Activated naive CD4-positive, alpha-beta T cell treated with anti-CD3 and anti-CD28 coated beads for 36 hours (primary cell): ENCODE measurements around the gene GH1. TPM values are rescaled to one million over a fixed set of nuclear protein-coding genes. Genes with fewer than 3 reads are reported as not detected.
"Not testable (repeated sequence)": the region's sequence is repeated elsewhere in the genome, so short reads cannot be mapped to it uniquely, and the experiment has no call there.

Experiments used
- CTCF ChIA-PET: fragments of 350-600 bp; sonication (Branson Sonifier 250); formaldehyde crosslinking; loops from one replicate; lab custom pipeline; 2021; ENCODE audit warnings: antibody characterized with exemption; lab: Charles Lee
- DNase-seq: peaks from one replicate; pipeline ENCODE4 v3.0.0-alpha.2; 2020
- H3K27ac Mint-ChIP-seq: one replicate; pipeline ENCODE4 v1.8.0; 2021; ENCODE audit warnings: mild to moderate bottlenecking, mixed read lengths
- H3K27me3 Mint-ChIP-seq: one replicate; pipeline ENCODE4 v1.8.0; 2021; ENCODE audit warnings: low read depth, mixed read lengths
- H3K36me3 Mint-ChIP-seq: one replicate; pipeline ENCODE4 v1.8.0; 2021; ENCODE audit warnings: low read depth, mixed read lengths
- H3K4me1 Mint-ChIP-seq: one replicate; pipeline ENCODE4 v1.8.0; 2021; ENCODE audit warnings: low read depth, mixed read lengths
- H3K4me3 Mint-ChIP-seq: one replicate; pipeline ENCODE4 v1.8.0; 2021; ENCODE audit warnings: mild to moderate bottlenecking, moderate library complexity, mixed read lengths
- H3K9me3 Mint-ChIP-seq: one replicate; pipeline ENCODE4 v1.8.0; 2021; ENCODE audit warnings: mixed read lengths
- intact Hi-C: fragments of 100-400 bp; cut with micrococcal nuclease; formaldehyde crosslinking; loops from one replicate; pipeline ENCODE4 v1.15.1; 2023
- total RNA-seq, 2 experiments: library from RNA; stranded (reverse); gene quantifications; one replicate each; pipeline ENCODE4 v1.2.3, GENCODE V29; 2021

Gene GH1
- total RNA-seq, 2 experiments from 2014 or later = not detected

DNA sequence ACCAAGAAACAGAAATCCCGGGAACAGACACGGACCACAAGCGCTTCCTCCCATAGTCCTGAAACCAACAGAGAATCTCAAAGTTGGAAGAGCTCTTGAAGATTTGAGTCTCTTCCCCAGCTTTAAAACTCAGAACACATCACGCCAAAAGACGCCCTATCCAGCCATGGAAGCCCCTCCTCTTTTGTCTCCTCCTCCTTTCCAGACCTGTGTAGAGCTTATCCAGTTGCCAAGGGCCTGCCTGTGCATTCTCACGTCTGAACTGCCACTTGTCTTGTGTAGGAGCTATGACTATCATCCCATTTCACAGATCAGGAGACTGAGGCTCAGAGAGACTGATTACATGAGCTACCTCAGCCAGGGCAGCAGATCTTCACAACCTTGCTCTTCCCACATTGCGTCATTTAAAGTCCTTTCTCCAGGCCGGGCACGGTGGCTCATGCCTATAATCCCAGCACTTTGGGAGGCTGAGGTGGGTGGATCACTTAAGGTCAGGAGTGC is 36.0 kb downstream of the GH1 start:
- H3K27me3 Mint-ChIP-seq, H3K27ac Mint-ChIP-seq, H3K36me3 Mint-ChIP-seq, H3K4me3 Mint-ChIP-seq, H3K9me3 Mint-ChIP-seq, DNase-seq, H3K4me1 Mint-ChIP-seq, intact Hi-C loops: not testable (repeated sequence)
- CTCF ChIA-PET = interaction anchor here (0.8 to 1.8 kb wide), 8 partner anchors 13 to 662 kb away, joined by 3 to 9 read pairs (median 4); no protein-coding TSS in a partner anchor

GRCh38 chr17:63881935-63882601 is 36.6 kb downstream of the GH1 start, which contains the start of gene GH2:
Gene GH2 (minus strand): TSS chr17:63881944. CDS start chr17:63881801, 143 bp downstream.
- CTCF ChIA-PET = interaction anchor here (0.6 to 1.8 kb wide), 10 partner anchors 8 to 663 kb away, joined by 3 to 9 read pairs (median 3); no protein-coding TSS in a partner anchor
- Mint-ChIP-seq H3K36me3 (no peaks in the 10 kb centered on the region), H3K9me3 (no peaks in the 10 kb centered on the region), H3K4me3 (no peak within 1 kb of the TSS), H3K27ac (no peak within 1 kb of the TSS), H3K27me3 (no peaks in the 10 kb centered on the region), H3K4me1 (peaks cover 2% of the 10 kb centered on the region)
- peak; percentile 79 for DNase-seq
- intact Hi-C loops = no loop called here

- H3K4me3 Mint-ChIP-seq, H3K27ac Mint-ChIP-seq, H3K9me3 Mint-ChIP-seq, H3K4me1 Mint-ChIP-seq, intact Hi-C loops, DNase-seq, H3K27me3 Mint-ChIP-seq, H3K36me3 Mint-ChIP-seq: not testable (repeated sequence)
- CTCF ChIA-PET = interaction anchor here (0.6 to 1.7 kb wide), 9 partner anchors 9 to 218 kb away, joined by 3 to 7 read pairs (median 3); no protein-coding TSS in a partner anchor
Measured at GRCh38 chr17:63881337-63881736, 37.3 kb downstream of the GH1 start.

DNA sequence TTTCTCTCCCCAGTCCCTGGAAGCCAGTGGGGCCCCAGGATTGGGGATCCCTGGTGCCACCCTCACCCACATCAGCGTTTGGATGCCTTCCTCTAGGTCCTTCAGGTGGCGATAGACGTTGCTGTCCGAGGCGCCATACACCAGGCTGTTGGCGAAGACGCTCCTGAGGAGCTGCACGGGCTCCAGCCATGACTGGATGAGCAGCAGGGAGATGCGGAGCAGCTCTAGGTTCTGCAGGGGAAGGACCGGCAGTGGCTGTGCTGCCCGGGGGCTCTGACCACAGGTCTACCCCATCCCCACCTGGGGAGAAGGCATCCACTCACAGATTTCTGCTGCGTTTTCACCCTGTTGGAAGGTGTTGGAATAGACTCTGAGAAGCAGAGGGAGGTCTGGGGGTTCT is 37.9 kb downstream of the GH1 start:
- Mint-ChIP-seq H3K4me3 (no peak overlapping the region), H3K27me3 (no peaks in the 10 kb centered on the region), H3K36me3 (no peaks in the 10 kb centered on the region), H3K27ac (no peak overlapping the region), H3K9me3 (no peaks in the 10 kb centered on the region), H3K4me1 (peaks cover 2% of the 10 kb centered on the region)
- DNase-seq = no peak
- intact Hi-C loops = no loop called here
- CTCF ChIA-PET = interaction anchor here (0.6 to 1.3 kb wide), 4 partner anchors 15 to 169 kb away, joined by 3 to 7 read pairs (median 3); no protein-coding TSS in a partner anchor

DNA sequence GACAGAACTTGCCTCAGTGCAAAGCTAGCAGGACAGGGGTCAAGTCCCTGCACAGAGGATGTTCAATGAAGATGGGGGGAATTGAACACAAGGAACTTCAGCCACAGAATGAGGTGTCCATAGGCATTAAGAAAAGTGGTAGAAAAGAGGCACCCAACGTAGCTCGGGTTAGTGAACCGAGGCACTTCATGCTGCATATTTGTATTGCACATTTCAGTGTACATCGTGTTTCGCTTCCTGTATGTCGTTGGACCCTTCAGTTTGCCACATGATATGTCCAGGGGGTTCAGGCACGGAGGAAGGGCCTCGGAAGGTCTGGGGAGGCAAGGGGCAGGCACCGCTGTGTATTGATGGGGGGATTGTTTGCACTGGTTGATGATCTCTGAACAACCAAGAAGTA is 40.2 kb downstream of the GH1 start:
- intact Hi-C loops = not testable (repeated sequence)

GRCh38 chr17:63874693-63875092 is 43.9 kb downstream of the GH1 start:
- CTCF ChIA-PET = interaction anchor here (0.7 to 3.3 kb wide), 4 partner anchors 9 to 17 kb away, joined by 3 to 14 read pairs (median 4); no protein-coding TSS in a partner anchor
- intact Hi-C loops, H3K4me3 Mint-ChIP-seq, H3K27ac Mint-ChIP-seq, H3K4me1 Mint-ChIP-seq, H3K36me3 Mint-ChIP-seq, H3K9me3 Mint-ChIP-seq, DNase-seq, H3K27me3 Mint-ChIP-seq: not testable (repeated sequence)

More for the DNA sequence above, 40.2 kb downstream of the GH1 start:
- DNase-seq, CTCF ChIA-PET, H3K9me3 Mint-ChIP-seq, H3K27me3 Mint-ChIP-seq, H3K4me3 Mint-ChIP-seq, H3K4me1 Mint-ChIP-seq, H3K36me3 Mint-ChIP-seq, H3K27ac Mint-ChIP-seq: not testable (repeated sequence)

- H3K4me1 Mint-ChIP-seq, H3K9me3 Mint-ChIP-seq, H3K27ac Mint-ChIP-seq, H3K36me3 Mint-ChIP-seq, intact Hi-C loops, H3K27me3 Mint-ChIP-seq, DNase-seq, H3K4me3 Mint-ChIP-seq: not testable (repeated sequence)
- CTCF ChIA-PET = interaction anchor here (0.9 to 3.3 kb wide), 3 partner anchors 8 to 14 kb away, joined by 3 to 14 read pairs (median 4); no protein-coding TSS in a partner anchor
Measured at GRCh38 chr17:63874061-63874626, 44.5 kb downstream of the GH1 start.

DNA sequence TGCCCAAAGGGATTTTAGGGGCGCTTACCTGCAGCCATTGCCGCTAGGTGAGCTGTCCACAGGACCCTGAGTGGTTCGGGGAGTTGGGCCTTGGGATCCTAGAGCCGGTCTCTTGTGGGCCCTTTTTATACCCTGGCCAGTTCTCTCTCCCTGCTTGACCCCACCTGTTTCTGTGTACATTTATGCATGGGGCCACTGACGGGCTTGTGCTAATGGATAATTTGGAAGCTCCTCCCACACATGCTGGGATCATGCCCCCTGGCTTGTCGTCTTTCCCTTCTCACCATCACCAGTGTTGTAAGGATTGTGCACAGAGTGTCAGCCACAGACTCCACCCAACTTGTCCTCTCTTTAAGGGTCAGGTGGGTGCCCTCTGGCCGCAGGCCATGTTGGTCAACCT is 45.1 kb downstream of the GH1 start, which contains the start of gene CSH2:
Gene CSH2, minus strand, starts transcription at position 101 of the 400 bp plus-strand sequence. Its CDS starts 63 bp downstream, at position 38.
- H3K27me3 Mint-ChIP-seq, H3K9me3 Mint-ChIP-seq, H3K36me3 Mint-ChIP-seq, H3K27ac Mint-ChIP-seq, intact Hi-C loops, DNase-seq, H3K4me3 Mint-ChIP-seq, H3K4me1 Mint-ChIP-seq: not testable (repeated sequence)
- CTCF ChIA-PET = interaction anchor here (1.1 to 3.3 kb wide), 2 partner anchors 8 to 15 kb away, joined by 4 to 14 read pairs; no protein-coding TSS in a partner anchor

DNA sequence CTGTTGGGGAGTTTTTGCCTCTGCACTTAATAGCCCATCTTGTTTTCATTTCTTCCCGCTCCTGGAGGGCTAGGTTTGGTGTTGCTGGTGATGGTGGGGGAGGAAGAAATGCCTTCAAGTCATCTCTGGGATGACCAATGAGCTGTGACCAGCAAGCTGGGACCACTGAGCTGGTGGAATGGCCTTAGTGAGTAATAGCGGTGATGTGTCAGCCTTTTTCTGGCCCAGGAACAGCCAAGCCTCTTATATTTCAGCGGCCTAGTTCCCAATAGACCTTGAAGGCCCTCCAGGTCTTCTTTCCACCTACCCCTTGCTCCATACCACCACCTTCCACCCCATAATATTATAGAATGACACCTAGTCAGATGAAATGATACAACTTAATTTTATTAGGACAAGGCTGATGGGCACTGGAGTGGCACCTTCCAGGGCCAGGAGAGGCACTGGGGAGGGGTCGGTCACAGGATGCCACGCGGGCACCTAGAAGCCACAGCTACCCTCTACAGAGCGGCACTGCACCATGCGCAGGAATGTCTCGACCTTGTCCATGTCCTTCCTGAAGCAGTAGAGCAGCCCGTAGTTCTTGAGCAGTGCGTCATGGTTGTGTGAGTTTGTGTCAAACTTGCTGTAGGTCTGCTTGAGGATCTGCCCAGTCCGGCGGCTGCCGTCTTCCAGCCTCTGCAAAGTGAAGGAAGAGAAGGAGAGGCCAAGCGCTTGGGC is 46.8 kb downstream of the GH1 start:
- H3K9me3 Mint-ChIP-seq, H3K4me1 Mint-ChIP-seq, H3K27ac Mint-ChIP-seq, DNase-seq, CTCF ChIA-PET, H3K36me3 Mint-ChIP-seq, H3K27me3 Mint-ChIP-seq, H3K4me3 Mint-ChIP-seq: not testable (repeated sequence)
- intact Hi-C loops = loop anchor here (2.0 kb wide), 1 partner anchor 447 kb away; no protein-coding TSS in a partner anchor

DNA sequence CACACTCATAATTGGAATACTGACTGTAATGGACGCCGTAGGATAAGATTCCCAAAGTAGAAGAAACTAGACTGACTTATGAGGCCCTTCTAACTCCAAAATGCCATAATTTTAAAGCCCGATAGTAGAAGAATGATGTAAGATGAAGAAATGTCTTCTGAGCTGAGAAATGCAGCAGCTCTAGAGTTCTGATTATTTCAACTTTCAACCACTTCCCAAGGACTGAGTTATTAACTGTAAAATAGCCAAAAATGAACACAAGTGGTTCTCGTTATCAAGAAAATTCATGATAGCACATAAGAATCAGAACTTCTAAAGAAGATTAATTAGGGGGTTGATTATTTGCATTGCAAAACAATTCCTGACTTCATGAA is 48.4 kb downstream of the GH1 start:
- not testable (repeated sequence) for H3K4me3 Mint-ChIP-seq

DNA sequence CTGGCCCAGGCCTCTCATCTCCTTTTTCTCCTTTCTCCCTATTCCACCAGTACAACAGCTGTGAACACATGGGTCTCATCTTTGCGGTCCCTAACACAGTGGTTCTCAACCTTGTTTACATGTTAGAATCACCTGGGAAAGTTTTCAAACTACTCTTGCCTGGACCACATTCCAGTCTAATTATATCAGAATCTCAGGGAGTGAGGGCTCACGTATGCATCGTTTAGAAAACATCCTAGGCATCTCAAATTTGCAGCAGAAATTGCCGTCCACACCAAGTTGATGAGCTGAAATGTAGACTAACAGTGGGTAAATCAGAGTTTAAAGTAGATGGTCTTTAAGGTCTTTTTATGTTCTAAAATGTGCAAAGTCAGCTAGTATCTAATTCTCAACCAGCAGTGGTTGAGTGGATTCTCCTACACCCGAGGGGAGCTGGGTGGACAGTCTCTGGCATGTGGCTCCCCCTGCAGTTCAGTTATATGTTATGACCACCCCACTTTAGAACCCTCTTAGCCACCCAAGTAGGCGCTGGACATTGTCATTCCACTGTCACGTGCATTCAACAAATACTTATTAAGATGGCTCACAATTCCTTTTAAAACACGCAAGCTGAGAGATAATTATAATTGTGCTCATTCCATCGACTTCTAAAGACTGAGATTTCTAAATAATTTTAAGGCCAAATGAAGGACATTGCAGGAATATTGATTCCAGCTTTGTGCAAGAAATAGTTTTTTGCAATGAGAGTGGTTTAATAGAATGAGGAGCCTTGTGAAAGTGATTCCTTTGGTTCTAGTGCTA is 48.9 kb downstream of the GH1 start:
- not testable (repeated sequence) for H3K36me3 Mint-ChIP-seq, H3K27me3 Mint-ChIP-seq, H3K4me3 Mint-ChIP-seq, DNase-seq, H3K4me1 Mint-ChIP-seq, H3K27ac Mint-ChIP-seq, H3K9me3 Mint-ChIP-seq
- CTCF ChIA-PET = interaction anchor here (0.9 to 2.1 kb wide), 4 partner anchors 9 to 444 kb away, joined by 3 to 8 read pairs (median 5); no protein-coding TSS in a partner anchor
- intact Hi-C loops = loop anchor here (2.0 kb wide), 1 partner anchor 445 kb away; no protein-coding TSS in a partner anchor

More for the DNA sequence above, 48.4 kb downstream of the GH1 start:
- H3K27ac Mint-ChIP-seq, H3K36me3 Mint-ChIP-seq, H3K9me3 Mint-ChIP-seq, H3K27me3 Mint-ChIP-seq, DNase-seq, H3K4me1 Mint-ChIP-seq: not testable (repeated sequence)
- intact Hi-C loops = loop anchor here (2.0 kb wide), 1 partner anchor 445 kb away; no protein-coding TSS in a partner anchor
- CTCF ChIA-PET = interaction anchor here (1.1 to 2.1 kb wide), 3 partner anchors 10 to 445 kb away, joined by 3 to 7 read pairs (median 3); no protein-coding TSS in a partner anchor
